A549 (cell line): ENCODE data around the gene RSPH3. TPM values are rescaled to one million over a fixed set of nuclear protein-coding genes. Genes with fewer than 3 reads are reported as not detected.

Source experiments
- POLR2A ChIP-seq: IDR thresholded peaks from 2 replicates; pipeline ENCODE4 v1.6.1; 2012; ENCODE audit warnings: mild to moderate bottlenecking, low read length
- polyA plus RNA-seq, 4 experiments: library from polyadenylated mRNA; depleted of rRNA in 3 of 4; stranded (reverse); fragments of >200 nt; fragmentation: RNase III in 1 of 4; extraction: RNeasy Plus Mini Kit Qiagen cat#74134 plus additional on column Dnase treatment in 1 of 4; gene quantifications; 2 replicates in 3 of 4; 3 replicates in 1 of 4; pipeline ENCODE4 v1.2.3, GENCODE V29; 2011 to 2017
- small RNA-seq, 6 experiments: library from RNA; depleted of rRNA; stranded (forward); fragments of <200 nt; gene quantifications; one replicate each; pipeline ENCODE3, GENCODE V24; 2012

Gene RSPH3
- polyA plus RNA-seq, 2 of the 4 experiments (the other 2 are of a cell fraction): 2.6 to 3.6 TPM

- no peak for TF ChIP-seq POLR2A
- TF ChIP-seq, all 56 proteins: peak for 0
These were observed 76.0 kb downstream of the RSPH3 start (continued) for GRCh38 chr6:158923805-158924498.

Small RNA genes within 50 kb of the gene (small RNA-seq; reads per million reads assigned to genes)
- 0 reads per million in 6 experiments for gene RNU6-293P

Other genes with a start within 250 kb of the RSPH3 start
- gene EZR, start 180.8 kb downstream of the RSPH3 start, polyA plus RNA-seq (2011; rRNA removed): 207 and 254 TPM in 2 replicates
- 219 to 259 TPM (median 219 TPM) in 3 replicates for gene EZR, start 180.8 kb downstream of the RSPH3 start, polyA plus RNA-seq (2017; fragmentation: RNase III; extraction: RNeasy Plus Mini Kit Qiagen cat#74134 plus additional on column Dnase treatment)
- gene TAGAP, start 44.8 kb upstream of the RSPH3 start, polyA plus RNA-seq (2011; rRNA removed): not detected in 2 replicates
- gene TAGAP, start 44.8 kb upstream of the RSPH3 start, polyA plus RNA-seq (2017; fragmentation: RNase III; extraction: RNeasy Plus Mini Kit Qiagen cat#74134 plus additional on column Dnase treatment): not detected in 3 replicates
- 0.04 TPM in 1 of 2 replicates, not detected in the other for gene FNDC1, start 169.2 kb upstream of the RSPH3 start, polyA plus RNA-seq (2011; rRNA removed)
- gene FNDC1, start 169.2 kb upstream of the RSPH3 start, polyA plus RNA-seq (2017; fragmentation: RNase III; extraction: RNeasy Plus Mini Kit Qiagen cat#74134 plus additional on column Dnase treatment): 0.01 to 0.04 TPM in 2 of 3 replicates, not detected in the other